ENCODE results near the gene TTLL4. TPM values are rescaled to one million over a fixed set of nuclear protein-coding genes. Genes with fewer than 3 reads are reported as not detected.

Gene TTLL4
- polyA plus RNA-seq, 2 of the 4 experiments (the other 2 are of a cell fraction): 25.0 to 26.2 TPM

DNA sequence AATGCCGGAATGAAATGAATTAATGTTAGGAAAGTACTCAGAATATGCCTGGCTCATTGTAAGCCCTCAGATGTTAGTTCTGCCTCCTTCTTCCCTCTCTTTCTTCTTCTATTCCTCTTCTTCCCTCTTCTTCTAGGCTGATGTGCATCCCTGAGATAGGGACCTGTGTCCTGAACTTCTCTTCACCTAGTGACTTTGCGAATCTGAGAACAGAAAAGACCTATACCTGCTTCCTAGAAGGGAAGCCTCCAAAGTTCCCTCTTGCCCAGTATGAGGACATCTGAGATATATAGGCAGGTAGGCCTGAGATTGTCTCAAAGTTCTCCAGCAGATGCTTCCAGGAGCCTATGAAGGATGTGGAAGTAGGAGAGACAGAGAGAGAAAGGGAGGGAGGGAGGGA is 63.2 kb downstream of the TTLL4 start:
- no peak overlapping the region for H3K4me2 ChIP-seq
- no peak for ATAC-seq
- TF ChIP-seq FOXS1 (CRISPR knock-in tag; IDR thresholded peaks at IDR 0.05) (no peak), JUNB (IDR thresholded peaks at IDR 0.05) (no peak), KDM1A (IDR thresholded peaks at IDR 0.05; ENCODE audit: low read depth) (no peak), SREBF2 (IDR thresholded peaks at IDR 0.05) (no peak), ZFP36 (IDR thresholded peaks at IDR 0.05; ENCODE audit: borderline replicate concordance, partially characterized antibody) (no peak), FOSL2 (IDR thresholded peaks at IDR 0.05) (no peak), FOSL2 (CRISPR knock-in tag; IDR thresholded peaks at IDR 0.05) (no peak), POLR2AphosphoS2 (conservative IDR thresholded peaks at IDR 0.05; ENCODE audit: low read length) (no peak), EHMT2 (IDR thresholded peaks at IDR 0.05; ENCODE audit: low read depth) (no peak), HDAC2 (IDR thresholded peaks at IDR 0.05) (no peak), ESRRA (IDR thresholded peaks at IDR 0.05; ENCODE audit: borderline replicate concordance, low read length) (no peak), TFCP2L1 (CRISPR knock-in tag; IDR thresholded peaks at IDR 0.05) (no peak)
- TF ChIP-seq, protein P1, sequence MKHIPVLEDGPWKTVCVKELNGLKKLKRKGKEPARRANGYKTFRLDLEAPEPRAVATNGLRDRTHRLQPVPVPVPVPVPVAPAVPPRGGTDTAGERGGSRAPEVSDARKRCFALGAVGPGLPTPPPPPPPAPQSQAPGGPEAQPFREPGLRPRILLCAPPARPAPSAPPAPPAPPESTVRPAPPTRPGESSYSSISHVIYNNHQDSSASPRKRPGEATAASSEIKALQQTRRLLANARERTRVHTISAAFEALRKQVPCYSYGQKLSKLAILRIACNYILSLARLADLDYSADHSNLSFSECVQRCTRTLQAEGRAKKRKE (CRISPR knock-in tag; IDR thresholded peaks at IDR 0.05; ENCODE audit: low read depth): no peak
- TF ChIP-seq, protein P2, sequence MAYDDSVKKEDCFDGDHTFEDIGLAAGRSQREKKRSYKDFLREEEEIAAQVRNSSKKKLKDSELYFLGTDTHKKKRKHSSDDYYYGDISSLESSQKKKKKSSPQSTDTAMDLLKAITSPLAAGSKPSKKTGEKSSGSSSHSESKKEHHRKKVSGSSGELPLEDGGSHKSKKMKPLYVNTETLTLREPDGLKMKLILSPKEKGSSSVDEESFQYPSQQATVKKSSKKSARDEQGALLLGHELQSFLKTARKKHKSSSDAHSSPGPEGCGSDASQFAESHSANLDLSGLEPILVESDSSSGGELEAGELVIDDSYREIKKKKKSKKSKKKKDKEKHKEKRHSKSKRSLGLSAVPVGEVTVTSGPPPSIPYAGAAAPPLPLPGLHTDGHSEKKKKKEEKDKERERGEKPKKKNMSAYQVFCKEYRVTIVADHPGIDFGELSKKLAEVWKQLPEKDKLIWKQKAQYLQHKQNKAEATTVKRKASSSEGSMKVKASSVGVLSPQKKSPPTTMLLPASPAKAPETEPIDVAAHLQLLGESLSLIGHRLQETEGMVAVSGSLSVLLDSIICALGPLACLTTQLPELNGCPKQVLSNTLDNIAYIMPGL (CRISPR knock-in tag; IDR thresholded peaks at IDR 0.05; ENCODE audit: borderline replicate concordance): no peak

DNA sequence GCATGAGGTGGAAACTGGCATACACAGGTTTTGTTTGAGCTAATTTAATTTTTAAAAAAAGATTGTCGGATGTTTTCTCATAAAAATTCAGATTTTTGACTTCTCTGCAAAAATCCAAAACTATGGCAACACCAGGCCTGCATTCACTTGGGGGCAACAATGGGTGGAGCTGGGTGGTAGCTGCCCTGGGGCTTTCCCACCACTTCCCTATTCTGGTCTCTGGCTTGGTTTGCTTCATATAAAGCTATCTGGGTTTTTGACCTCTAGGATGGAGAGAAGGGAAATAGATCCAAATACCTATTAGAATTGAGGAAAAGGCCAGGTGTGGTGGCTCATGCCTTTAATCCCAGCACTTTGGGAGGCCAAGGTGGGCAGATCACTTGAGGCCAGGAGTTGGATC is 65.9 kb downstream of the TTLL4 start:
- no peak overlapping the region for H3K4me3 ChIP-seq
- 79% methylated on average over 1 of the region's 1 CpG for WGBS (ENCODE audit: missing lambda C conversion rate)
- no peaks in the 10 kb centered on the region for H3K4me1 ChIP-seq
- ChIA-PET POLR2A (no interaction called here), CTCF (no interaction called here)
- FAIRE-seq: no peak
- no peak overlapping the region for H3K4me2 ChIP-seq
- TF ChIP-seq, protein P3, sequence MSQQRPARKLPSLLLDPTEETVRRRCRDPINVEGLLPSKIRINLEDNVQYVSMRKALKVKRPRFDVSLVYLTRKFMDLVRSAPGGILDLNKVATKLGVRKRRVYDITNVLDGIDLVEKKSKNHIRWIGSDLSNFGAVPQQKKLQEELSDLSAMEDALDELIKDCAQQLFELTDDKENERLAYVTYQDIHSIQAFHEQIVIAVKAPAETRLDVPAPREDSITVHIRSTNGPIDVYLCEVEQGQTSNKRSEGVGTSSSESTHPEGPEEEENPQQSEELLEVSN (IDR thresholded peaks at IDR 0.05; ENCODE audit: borderline replicate concordance, low read depth): no peak
- no peak for TF ChIP-seq RCOR1 (IDR thresholded peaks at IDR 0.05; ENCODE audit: low read depth, low read length)
- no peak for TF ChIP-seq MAZ (IDR thresholded peaks at IDR 0.05; ENCODE audit: borderline replicate concordance, low read depth, low read length)
- no peak for TF ChIP-seq POLR2AphosphoS2 (conservative IDR thresholded peaks at IDR 0.05; ENCODE audit: low read length)
- TF ChIP-seq PHF8 (IDR thresholded peaks at IDR 0.05; ENCODE audit: borderline replicate concordance, low read depth): no peak
- TF ChIP-seq RAD21 (conservative IDR thresholded peaks at IDR 0.05 in 1 of 2, IDR thresholded peaks at IDR 0.05 in 1 of 2): no peak
- TF ChIP-seq, protein P1 (CRISPR knock-in tag; IDR thresholded peaks at IDR 0.05; ENCODE audit: low read depth): no peak
- TF ChIP-seq HDAC2 (IDR thresholded peaks at IDR 0.05): no peak
- no peak for TF ChIP-seq BHLHE40 (IDR thresholded peaks at IDR 0.05; ENCODE audit: low read depth, low read length)
- TF ChIP-seq, protein P4, sequence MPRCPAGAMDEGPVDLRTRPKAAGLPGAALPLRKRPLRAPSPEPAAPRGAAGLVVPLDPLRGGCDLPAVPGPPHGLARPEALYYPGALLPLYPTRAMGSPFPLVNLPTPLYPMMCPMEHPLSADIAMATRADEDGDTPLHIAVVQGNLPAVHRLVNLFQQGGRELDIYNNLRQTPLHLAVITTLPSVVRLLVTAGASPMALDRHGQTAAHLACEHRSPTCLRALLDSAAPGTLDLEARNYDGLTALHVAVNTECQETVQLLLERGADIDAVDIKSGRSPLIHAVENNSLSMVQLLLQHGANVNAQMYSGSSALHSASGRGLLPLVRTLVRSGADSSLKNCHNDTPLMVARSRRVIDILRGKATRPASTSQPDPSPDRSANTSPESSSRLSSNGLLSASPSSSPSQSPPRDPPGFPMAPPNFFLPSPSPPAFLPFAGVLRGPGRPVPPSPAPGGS (IDR thresholded peaks at IDR 0.05): no peak
- TF ChIP-seq RFX5 (IDR thresholded peaks at IDR 0.05): no peak
- no peak for TF ChIP-seq EP300 (IDR thresholded peaks at IDR 0.05)
- no peak for TF ChIP-seq ZNF302 (CRISPR knock-in tag; IDR thresholded peaks at IDR 0.05)
- no peak for TF ChIP-seq HOXB13 (CRISPR knock-in tag; IDR thresholded peaks at IDR 0.05; ENCODE audit: low read depth)
- no peak for TF ChIP-seq ESRRA (IDR thresholded peaks at IDR 0.05; ENCODE audit: borderline replicate concordance, low read length)
- TF ChIP-seq FOXS1 (CRISPR knock-in tag; IDR thresholded peaks at IDR 0.05): no peak
- TF ChIP-seq, protein P5, sequence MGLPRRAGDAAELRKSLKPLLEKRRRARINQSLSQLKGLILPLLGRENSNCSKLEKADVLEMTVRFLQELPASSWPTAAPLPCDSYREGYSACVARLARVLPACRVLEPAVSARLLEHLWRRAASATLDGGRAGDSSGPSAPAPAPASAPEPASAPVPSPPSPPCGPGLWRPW (IDR thresholded peaks at IDR 0.05): no peak
- no peak for TF ChIP-seq ZC3H11A (IDR thresholded peaks at IDR 0.05)
- TF ChIP-seq HEYL (CRISPR knock-in tag; IDR thresholded peaks at IDR 0.05): no peak
- H3K27ac ChIP-seq: no peak overlapping the region
- DNase-seq (ENCODE audit: low read depth in 1 of 2, low spot score in 1 of 2): no peak
- peaks cover 27% of the 10 kb centered on the region for H3K9me3 ChIP-seq
- no peak for ATAC-seq

More for the DNA sequence above, 63.2 kb downstream of the TTLL4 start:
- Histone ChIP-seq H3K9me3 (peaks cover 27% of the 10 kb centered on the region), H3K4me3 (no peak overlapping the region), H3K4me1 (no peaks in the 10 kb centered on the region), H3K27ac (no peak overlapping the region)
- no peak for FAIRE-seq
- ChIA-PET CTCF (interaction anchor here (1.1 kb wide), 1 partner anchor 64 kb away, joined by 3 read pairs; no protein-coding TSS in a partner anchor), POLR2A (no interaction called here)
- DNase-seq (ENCODE audit: low read depth in 1 of 2, low spot score in 1 of 2): no peak
- WGBS (ENCODE audit: missing lambda C conversion rate): 97% methylated on average over 2 of the region's 2 CpGs
